GM12801 (cell line): Measurements from ENCODE around the gene IRAK3.

ENCODE experiments used
- TF ChIP-seq, protein P1 (sequence below): IDR thresholded peaks from one replicate; pipeline ENCODE4 v1.5.1; 2011; ENCODE audit warnings: control low read depth; ENCODE audit not compliant: insufficient read length; ENCODE audit errors: extremely low read depth

IRAK3 gene

DNA sequence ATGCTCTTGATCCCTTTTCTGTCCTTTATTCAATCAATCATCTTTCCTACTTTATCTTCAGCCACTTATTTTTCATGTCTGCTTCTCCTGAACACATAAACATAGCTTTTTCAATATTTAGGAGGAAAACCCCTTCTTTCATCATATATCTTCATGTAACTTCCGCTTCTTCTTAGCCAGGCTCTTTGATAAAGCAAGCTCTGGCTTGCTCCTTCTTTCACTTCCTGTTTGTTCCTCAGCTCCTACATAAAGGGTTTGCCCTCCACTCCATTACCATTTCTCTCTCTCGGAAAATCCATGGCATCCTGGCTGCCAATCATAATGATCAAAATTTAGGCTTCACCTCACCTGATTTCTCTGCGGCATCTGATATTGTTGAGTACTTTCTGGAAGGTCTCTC lies 79.5 kb downstream of the IRAK3 start:
- TF ChIP-seq, protein P1, sequence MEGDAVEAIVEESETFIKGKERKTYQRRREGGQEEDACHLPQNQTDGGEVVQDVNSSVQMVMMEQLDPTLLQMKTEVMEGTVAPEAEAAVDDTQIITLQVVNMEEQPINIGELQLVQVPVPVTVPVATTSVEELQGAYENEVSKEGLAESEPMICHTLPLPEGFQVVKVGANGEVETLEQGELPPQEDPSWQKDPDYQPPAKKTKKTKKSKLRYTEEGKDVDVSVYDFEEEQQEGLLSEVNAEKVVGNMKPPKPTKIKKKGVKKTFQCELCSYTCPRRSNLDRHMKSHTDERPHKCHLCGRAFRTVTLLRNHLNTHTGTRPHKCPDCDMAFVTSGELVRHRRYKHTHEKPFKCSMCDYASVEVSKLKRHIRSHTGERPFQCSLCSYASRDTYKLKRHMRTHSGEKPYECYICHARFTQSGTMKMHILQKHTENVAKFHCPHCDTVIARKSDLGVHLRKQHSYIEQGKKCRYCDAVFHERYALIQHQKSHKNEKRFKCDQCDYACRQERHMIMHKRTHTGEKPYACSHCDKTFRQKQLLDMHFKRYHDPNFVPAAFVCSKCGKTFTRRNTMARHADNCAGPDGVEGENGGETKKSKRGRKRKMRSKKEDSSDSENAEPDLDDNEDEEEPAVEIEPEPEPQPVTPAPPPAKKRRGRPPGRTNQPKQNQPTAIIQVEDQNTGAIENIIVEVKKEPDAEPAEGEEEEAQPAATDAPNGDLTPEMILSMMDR = no peak

DNA sequence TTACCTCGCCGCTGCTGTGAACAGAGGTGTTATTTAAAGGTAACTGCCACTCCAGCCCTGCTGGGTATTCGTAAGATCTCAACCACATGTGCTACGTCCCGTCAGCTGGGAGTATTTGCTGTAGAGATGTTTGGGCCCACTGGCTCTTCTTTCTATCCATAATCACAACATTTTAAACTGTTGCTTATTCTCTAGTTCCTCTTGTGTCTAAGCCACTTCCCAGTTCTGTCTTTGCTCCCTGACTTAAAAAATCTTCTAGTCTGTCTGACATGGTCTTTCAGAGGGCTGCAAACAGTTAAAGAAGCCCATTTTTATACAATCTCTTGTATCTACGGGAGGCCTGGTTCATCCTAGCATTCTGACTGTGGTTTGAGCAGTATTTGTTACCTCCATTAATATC lies 80.1 kb downstream of the IRAK3 start:
- TF ChIP-seq, protein P1 = no peak

GRCh38 chr12:66269757-66270383 lies 80.9 kb downstream of the IRAK3 start:
- TF ChIP-seq, protein P1 = no peak

- TF ChIP-seq, protein P1 = no peak
These were observed 81.6 kb downstream of the IRAK3 start for GRCh38 chr12:66270613-66271012.

GRCh38 chr12:66272650-66273049 lies 83.6 kb downstream of the IRAK3 start:
- TF ChIP-seq, protein P1 = no peak

DNA sequence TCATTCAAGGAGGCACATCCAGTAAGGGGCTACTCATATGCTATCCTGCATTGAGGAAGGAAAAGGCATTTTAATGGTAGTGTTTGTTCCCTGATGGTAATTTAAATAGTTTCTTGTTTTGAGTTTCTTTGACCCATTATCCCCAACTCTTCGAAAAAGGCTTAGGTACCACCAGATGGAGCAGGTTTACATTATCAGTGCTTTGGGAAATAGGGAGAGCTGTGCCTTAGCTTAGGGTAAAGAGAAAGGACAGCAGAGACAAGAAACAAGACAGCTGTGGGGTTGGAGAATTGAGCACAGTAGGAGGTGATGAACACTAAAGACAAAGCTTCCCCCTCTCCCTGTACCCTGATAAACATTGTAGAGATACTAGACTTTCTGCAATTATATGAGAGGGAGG lies 84.1 kb downstream of the IRAK3 start:
- TF ChIP-seq, protein P1 = no peak

- TF ChIP-seq, protein P1 = no peak
These were observed 86.0 kb downstream of the IRAK3 start for GRCh38 chr12:66275040-66275439.

DNA sequence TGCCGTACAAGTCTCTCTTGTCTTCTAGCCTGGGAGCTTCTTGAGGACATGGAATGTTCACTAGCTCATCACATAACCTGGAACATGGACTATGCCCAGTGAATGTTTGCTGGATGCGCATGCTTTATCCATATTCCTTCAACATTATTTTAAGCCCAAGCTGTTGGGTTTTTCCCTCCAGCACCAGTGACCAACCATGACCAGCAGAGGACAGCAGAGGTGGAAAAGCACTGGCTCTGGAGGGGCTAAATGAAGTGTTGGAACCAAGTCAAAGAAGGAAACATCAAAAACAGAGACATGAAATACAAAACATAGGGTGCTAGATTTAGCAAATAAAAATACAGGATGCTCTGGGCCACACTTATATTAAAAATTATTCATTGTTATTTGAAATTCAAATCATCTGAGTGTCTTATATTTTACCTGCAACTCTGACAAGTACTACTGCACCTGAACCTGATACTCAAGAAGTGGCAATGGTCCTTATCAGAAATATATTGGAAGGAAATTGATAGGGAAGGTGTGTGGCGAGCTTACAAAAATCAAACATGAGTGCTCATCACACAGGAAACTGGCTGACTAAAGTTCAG lies 90.2 kb downstream of the IRAK3 start:
- TF ChIP-seq, protein P1 = no peak
